Trophoblast cell (in vitro differentiated cells and primary cell): ENCODE data around the gene BCAN.

Experiments used
- DNase-seq, 2 donors: peaks; one replicate each; pipeline ENCODE4 v3.0.0-alpha.2; 2016
- H2AFZ ChIP-seq: 2 replicates; pipeline ENCODE4 v1.6.1; 2013; ENCODE audit warnings: low read length, moderate library complexity, mild to moderate bottlenecking; ENCODE audit not compliant: insufficient read depth, poor library complexity
- H2AK5ac ChIP-seq: 2 replicates; pipeline ENCODE4 v1.6.1; 2013; ENCODE audit warnings: mild to moderate bottlenecking, low read length
- H2BK120ac ChIP-seq: 2 replicates; pipeline ENCODE4 v1.6.1; 2013; ENCODE audit warnings: low read length, mild to moderate bottlenecking, moderate library complexity; ENCODE audit not compliant: insufficient read depth, poor library complexity
- H2BK12ac ChIP-seq: 2 replicates; pipeline ENCODE4 v1.6.1; 2013; ENCODE audit warnings: mild to moderate bottlenecking, low read length, moderate library complexity
- H2BK5ac ChIP-seq: 2 replicates; pipeline ENCODE4 v1.6.1; 2013; ENCODE audit warnings: low read length, low read depth, moderate library complexity, mild to moderate bottlenecking; ENCODE audit not compliant: poor library complexity
- H3K14ac ChIP-seq: 2 replicates; pipeline ENCODE4 v1.6.1; 2013; ENCODE audit warnings: mild to moderate bottlenecking, low read length
- H3K18ac ChIP-seq: 2 replicates; pipeline ENCODE4 v1.6.1; 2013; ENCODE audit warnings: mild to moderate bottlenecking, low read length
- H3K23ac ChIP-seq: 2 replicates; pipeline ENCODE4 v1.6.1; 2013; ENCODE audit warnings: low read length
- H3K27ac ChIP-seq: 2 replicates; pipeline ENCODE4 v1.5.1; 2013; ENCODE audit warnings: low read depth, mild to moderate bottlenecking, inconsistent platforms, low read length, moderate library complexity
- H3K27me3 ChIP-seq: 2 replicates; pipeline ENCODE4 v1.6.1; 2013; ENCODE audit warnings: inconsistent platforms, mild to moderate bottlenecking, low read length, moderate library complexity; ENCODE audit not compliant: insufficient read depth
- H3K36me3 ChIP-seq, 2 experiments: 1 replicate in 1 of 2; 2 replicates in 1 of 2; pipeline ENCODE4 v1.6.1; 2013; ENCODE audit warnings: low read length in 2 of 2, mild to moderate bottlenecking in 2 of 2, moderate library complexity in 1 of 2; ENCODE audit not compliant: insufficient read depth in 2 of 2, control insufficient read depth in 1 of 2
- H3K4ac ChIP-seq: 2 replicates; pipeline ENCODE4 v1.6.1; 2013; ENCODE audit warnings: low read depth, mild to moderate bottlenecking, low read length, moderate library complexity
- H3K4me1 ChIP-seq, 2 experiments: 1 replicate in 1 of 2; 2 replicates in 1 of 2; pipeline ENCODE4 v1.6.1; 2013; ENCODE audit warnings: low read length in 2 of 2, mild to moderate bottlenecking in 2 of 2, moderate library complexity in 1 of 2; ENCODE audit not compliant: insufficient read depth in 2 of 2, control insufficient read depth in 1 of 2
- H3K4me2 ChIP-seq: 2 replicates; pipeline ENCODE4 v1.6.1; 2013; ENCODE audit warnings: inconsistent platforms, mild to moderate bottlenecking, low read length, moderate library complexity
- H3K4me3 ChIP-seq: 2 replicates; pipeline ENCODE4 v1.5.1; 2013; ENCODE audit warnings: mild to moderate bottlenecking, low read depth, low read length, inconsistent platforms
- H3K79me1 ChIP-seq: one replicate; pipeline ENCODE4 v1.6.1; 2013; ENCODE audit warnings: low read length
- H3K79me2 ChIP-seq: 2 replicates; pipeline ENCODE4 v1.6.1; 2013; ENCODE audit warnings: low read length, mild to moderate bottlenecking; ENCODE audit not compliant: control insufficient read depth, insufficient read depth, poor library complexity
- H3K9ac ChIP-seq: 2 replicates; pipeline ENCODE4 v1.6.1; 2013; ENCODE audit warnings: mild to moderate bottlenecking, low read length
- H3K9me3 ChIP-seq: 2 replicates; pipeline ENCODE4 v1.6.1; 2013; ENCODE audit warnings: low read depth, mild to moderate bottlenecking, control low read depth, inconsistent platforms, low read length; ENCODE audit not compliant: insufficient read depth
- H4K12ac ChIP-seq: 2 replicates; pipeline ENCODE4 v1.6.1; 2013; ENCODE audit warnings: low read depth, mild to moderate bottlenecking, low read length, moderate library complexity
- H4K8ac ChIP-seq: 2 replicates; pipeline ENCODE4 v1.6.1; 2013; ENCODE audit warnings: low read depth, mild to moderate bottlenecking, low read length, moderate library complexity
- H4K91ac ChIP-seq: one replicate; pipeline ENCODE4 v1.6.1; 2013; ENCODE audit warnings: low read depth, mild to moderate bottlenecking, low read length, moderate library complexity
- WGBS: extraction: QIAGEN DNeasy Blood & Tissue Kit; methylation state at CpG from one replicate; pipeline ENCODE4 v1.1.7; 2013; ENCODE audit warnings: missing lambda C conversion rate; ENCODE audit not compliant: insufficient read length, insufficient coverage; ENCODE audit errors: extremely low coverage; 5-methylcytosine and 5-hydroxymethylcytosine counted together

BCAN gene

DNA sequence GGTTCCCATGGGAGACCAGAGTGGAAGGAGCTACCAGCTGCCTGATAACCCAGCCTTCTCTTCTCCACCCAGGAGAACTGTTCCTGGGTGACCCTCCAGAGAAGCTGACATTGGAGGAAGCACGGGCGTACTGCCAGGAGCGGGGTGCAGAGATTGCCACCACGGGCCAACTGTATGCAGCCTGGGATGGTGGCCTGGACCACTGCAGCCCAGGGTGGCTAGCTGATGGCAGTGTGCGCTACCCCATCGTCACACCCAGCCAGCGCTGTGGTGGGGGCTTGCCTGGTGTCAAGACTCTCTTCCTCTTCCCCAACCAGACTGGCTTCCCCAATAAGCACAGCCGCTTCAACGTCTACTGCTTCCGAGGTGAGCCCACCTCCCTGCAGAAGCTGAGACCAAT lies 6.6 kb downstream of the BCAN start:
- Histone ChIP-seq H3K4me1 (no peaks in the 10 kb centered on the region), H4K91ac (no peak overlapping the region), H2AK5ac (no peak overlapping the region), H3K14ac (no peak overlapping the region), H3K79me1 (no peaks in the 10 kb centered on the region), H3K18ac (no peak overlapping the region), H2BK5ac (no peak overlapping the region), H3K27me3 (peaks cover 37% of the 10 kb centered on the region), H3K9me3 (peaks cover 13% of the 10 kb centered on the region), H3K36me3 (no peaks in the 10 kb centered on the region), H3K9ac (no peak overlapping the region), H2AFZ (no peak overlapping the region), H3K27ac (no peak overlapping the region), H3K79me2 (no peaks in the 10 kb centered on the region), H4K12ac (no peak overlapping the region), H2BK12ac (no peak overlapping the region), H3K4ac (no peak overlapping the region), H3K23ac (no peak overlapping the region), H2BK120ac (no peak overlapping the region), H3K4me3 (no peak overlapping the region), H3K4me2 (no peak overlapping the region), H4K8ac (no peak overlapping the region)
- no CpG with 5 or more reads among the region's 10 CpGs for WGBS
- no peak for DNase-seq

DNA sequence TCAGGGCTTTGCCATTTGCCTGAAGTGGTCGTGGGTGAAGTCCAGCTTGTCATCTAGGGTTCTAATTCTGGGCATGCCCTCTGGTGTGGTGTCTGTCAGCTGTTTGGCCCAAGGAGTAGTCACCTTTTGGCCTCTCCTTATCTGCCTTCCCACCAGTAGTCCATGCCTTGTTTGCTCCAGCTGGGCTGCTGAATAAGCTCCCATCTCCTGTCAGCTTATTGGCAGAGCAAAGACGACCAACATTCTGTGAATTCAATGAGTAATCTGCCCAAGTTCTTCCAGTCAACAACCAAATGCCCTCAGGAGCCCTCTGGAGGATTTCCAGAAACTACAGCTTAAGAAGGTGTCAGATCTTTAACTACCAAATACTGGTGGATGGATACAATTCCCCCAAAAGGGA lies 7.0 kb downstream of the BCAN start:
- Histone ChIP-seq H3K4me2 (no peak overlapping the region), H4K91ac (no peak overlapping the region), H3K4me1 (no peaks in the 10 kb centered on the region), H3K4ac (no peak overlapping the region), H3K18ac (no peak overlapping the region), H3K27ac (no peak overlapping the region), H3K79me2 (no peaks in the 10 kb centered on the region), H2AFZ (no peak overlapping the region), H4K12ac (no peak overlapping the region), H4K8ac (no peak overlapping the region), H2AK5ac (no peak overlapping the region), H3K36me3 (no peaks in the 10 kb centered on the region), H3K4me3 (no peak overlapping the region), H3K9me3 (peaks cover 11% of the 10 kb centered on the region), H3K27me3 (peaks cover 34% of the 10 kb centered on the region), H2BK5ac (no peak overlapping the region), H2BK12ac (no peak overlapping the region), H3K9ac (no peak overlapping the region), H3K23ac (no peak overlapping the region), H3K79me1 (no peaks in the 10 kb centered on the region), H2BK120ac (no peak overlapping the region), H3K14ac (no peak overlapping the region)
- WGBS: no CpG with 5 or more reads among the region's 2 CpGs
- DNase-seq: no peak

DNA sequence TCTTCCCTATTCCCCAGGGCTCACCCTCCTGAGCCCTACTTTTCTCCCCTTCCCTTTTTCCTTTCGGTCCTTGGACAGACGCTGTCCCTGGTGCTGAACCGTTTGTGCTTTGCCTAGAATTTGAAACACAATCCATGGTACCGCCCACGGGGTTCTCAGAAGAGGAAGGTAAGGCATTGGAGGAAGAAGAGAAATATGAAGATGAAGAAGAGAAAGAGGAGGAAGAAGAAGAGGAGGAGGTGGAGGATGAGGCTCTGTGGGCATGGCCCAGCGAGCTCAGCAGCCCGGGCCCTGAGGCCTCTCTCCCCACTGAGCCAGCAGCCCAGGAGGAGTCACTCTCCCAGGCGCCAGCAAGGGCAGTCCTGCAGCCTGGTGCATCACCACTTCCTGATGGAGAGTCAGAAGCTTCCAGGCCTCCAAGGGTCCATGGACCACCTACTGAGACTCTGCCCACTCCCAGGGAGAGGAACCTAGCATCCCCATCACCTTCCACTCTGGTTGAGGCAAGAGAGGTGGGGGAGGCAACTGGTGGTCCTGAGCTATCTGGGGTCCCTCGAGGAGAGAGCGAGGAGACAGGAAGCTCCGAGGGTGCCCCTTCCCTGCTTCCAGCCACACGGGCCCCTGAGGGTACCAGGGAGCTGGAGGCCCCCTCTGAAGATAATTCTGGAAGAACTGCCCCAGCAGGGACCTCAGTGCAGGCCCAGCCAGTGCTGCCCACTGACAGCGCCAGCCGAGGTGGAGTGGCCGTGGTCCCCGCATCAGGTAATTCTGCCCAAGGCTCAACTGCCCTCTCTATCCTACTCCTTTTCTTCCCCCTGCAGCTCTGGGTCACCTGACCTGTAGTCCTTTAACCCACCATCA lies 10.4 kb downstream of the BCAN start:
- no peak overlapping the region for H3K14ac ChIP-seq
- H3K4me3 ChIP-seq: no peak overlapping the region
- no peak overlapping the region for H3K4me2 ChIP-seq
- DNase-seq: peak; percentile 36 to 72
- H4K91ac ChIP-seq: no peak overlapping the region
- no peak overlapping the region for H2BK12ac ChIP-seq
- H3K79me1 ChIP-seq: no peaks in the 10 kb centered on the region
- no peak overlapping the region for H2AFZ ChIP-seq
- H3K27ac ChIP-seq: no peak overlapping the region
- H3K79me2 ChIP-seq: no peaks in the 10 kb centered on the region
- H2AK5ac ChIP-seq: no peak overlapping the region
- no peak overlapping the region for H3K18ac ChIP-seq
- H3K23ac ChIP-seq: no peak overlapping the region
- peaks cover 0 to 5% of the 10 kb centered on the region in 2 experiments for H3K4me1 ChIP-seq
- peaks cover 20% of the 10 kb centered on the region for H3K27me3 ChIP-seq
- no peak overlapping the region for H3K9ac ChIP-seq
- H4K12ac ChIP-seq: no peak overlapping the region
- H3K36me3 ChIP-seq: no peaks in the 10 kb centered on the region
- no peak overlapping the region for H2BK120ac ChIP-seq
- no peak overlapping the region for H4K8ac ChIP-seq
- H3K4ac ChIP-seq: no peak overlapping the region
- no CpG with 5 or more reads among the region's 16 CpGs for WGBS
- H3K9me3 ChIP-seq: peaks cover 4% of the 10 kb centered on the region
- H2BK5ac ChIP-seq: no peak overlapping the region

DNA sequence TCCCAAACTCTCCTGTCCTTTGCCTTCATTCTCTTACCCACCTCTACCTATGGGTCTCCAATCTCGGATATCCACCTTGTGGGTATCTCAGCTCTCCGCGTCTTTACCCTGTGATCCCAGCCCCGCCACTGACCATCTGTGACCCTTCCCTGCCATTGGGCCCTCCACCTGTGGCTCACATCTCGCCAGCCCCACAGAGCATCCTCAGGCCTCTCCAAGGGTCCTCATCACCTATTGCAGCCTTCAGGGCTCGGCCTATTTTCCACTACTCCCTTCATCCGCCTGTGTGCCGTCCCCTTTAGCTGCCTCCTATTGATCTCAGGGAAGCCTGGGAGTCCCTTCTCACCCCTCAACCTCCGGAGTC lies 11.1 kb downstream of the BCAN start:
- no peak overlapping the region for H2BK120ac ChIP-seq
- no peak overlapping the region for H3K9ac ChIP-seq
- H3K4ac ChIP-seq: no peak overlapping the region
- H3K4me3 ChIP-seq: no peak overlapping the region
- H3K27ac ChIP-seq: no peak overlapping the region
- H2BK5ac ChIP-seq: no peak overlapping the region
- no CpG with 5 or more reads among the region's 9 CpGs for WGBS
- no peak overlapping the region for H3K14ac ChIP-seq
- H2BK12ac ChIP-seq: no peak overlapping the region
- H3K79me1 ChIP-seq: no peaks in the 10 kb centered on the region
- peaks cover 4% of the 10 kb centered on the region for H3K9me3 ChIP-seq
- H3K36me3 ChIP-seq: no peaks in the 10 kb centered on the region
- H2AK5ac ChIP-seq: no peak overlapping the region
- no peaks in the 10 kb centered on the region for H3K79me2 ChIP-seq
- no peak overlapping the region for H3K4me2 ChIP-seq
- H2AFZ ChIP-seq: no peak overlapping the region
- H4K8ac ChIP-seq: no peak overlapping the region
- no peak for DNase-seq
- H3K4me1 ChIP-seq: peaks cover 0 to 7% of the 10 kb centered on the region in 2 experiments
- no peak overlapping the region for H3K18ac ChIP-seq
- no peak overlapping the region for H3K23ac ChIP-seq
- H3K27me3 ChIP-seq: peaks cover 17% of the 10 kb centered on the region
- no peak overlapping the region for H4K12ac ChIP-seq
- no peak overlapping the region for H4K91ac ChIP-seq
